ACC112 (cell line): ENCODE results near the gene DLK2.

Source experiments
- H2AFZ ChIP-seq: fragments of 200-600 bp; sonication (generic); one replicate; pipeline ENCODE4 v1.6.0; 2017; ENCODE audit warnings: antibody characterized with exemption, low read length; ENCODE audit not compliant: unreplicated experiment
- H3K27ac ChIP-seq: fragments of 200-600 bp; sonication (generic); 2 replicates; pipeline ENCODE4 v1.5.1; 2014; ENCODE audit warnings: low read depth, mild to moderate bottlenecking, antibody characterized with exemption, low read length, moderate library complexity
- H3K27me3 ChIP-seq: fragments of 200-600 bp; sonication (generic); 2 replicates; pipeline ENCODE4 v1.6.1; 2014; ENCODE audit warnings: mild to moderate bottlenecking, antibody characterized with exemption, low read length, moderate library complexity, mixed read lengths; ENCODE audit not compliant: insufficient read depth
- H3K36me3 ChIP-seq: fragments of 200-600 bp; sonication (generic); 2 replicates; pipeline ENCODE4 v1.6.1; 2016; ENCODE audit warnings: mild to moderate bottlenecking, antibody characterized with exemption, low read length, moderate library complexity, mixed read lengths; ENCODE audit not compliant: insufficient read depth
- H3K4me1 ChIP-seq: fragments of 200-600 bp; sonication (generic); one replicate; pipeline ENCODE4 v1.6.1; 2016; ENCODE audit warnings: low read length, mixed read lengths; ENCODE audit not compliant: insufficient read depth, unreplicated experiment, control insufficient read depth
- H3K4me3 ChIP-seq: fragments of 200-600 bp; sonication (generic); 2 replicates; pipeline ENCODE4 v1.5.1; 2014; ENCODE audit warnings: mild to moderate bottlenecking, low read depth, low read length
- H3K79me2 ChIP-seq: fragments of 200-600 bp; sonication (generic); one replicate; pipeline ENCODE4 v1.6.0; 2016; ENCODE audit warnings: low read length; ENCODE audit not compliant: control insufficient read depth, unreplicated experiment, insufficient read depth

The DLK2 gene

GRCh38 chr6:43407296-43407695, 48.1 kb downstream of the DLK2 start:
- Histone ChIP-seq H3K27me3 (peaks cover 26% of the 10 kb centered on the region), H3K4me1 (no peaks in the 10 kb centered on the region), H3K36me3 (no peaks in the 10 kb centered on the region), H2AFZ (no peak overlapping the region), H3K79me2 (no peaks in the 10 kb centered on the region), H3K27ac (no peak overlapping the region), H3K4me3 (no peak overlapping the region)

- Histone ChIP-seq H3K4me1 (no peaks in the 10 kb centered on the region), H3K27ac (no peak overlapping the region), H2AFZ (no peak overlapping the region), H3K36me3 (no peaks in the 10 kb centered on the region), H3K79me2 (no peaks in the 10 kb centered on the region), H3K4me3 (no peak overlapping the region), H3K27me3 (peaks cover 23% of the 10 kb centered on the region)
Observed at GRCh38 chr6:43405354-43405753, 50.0 kb downstream of the DLK2 start.

GRCh38 chr6:43402820-43403219, 52.5 kb downstream of the DLK2 start:
- no peaks in the 10 kb centered on the region for H3K36me3 ChIP-seq
- H3K79me2 ChIP-seq, result no peaks in the 10 kb centered on the region
- no peaks in the 10 kb centered on the region for H3K4me1 ChIP-seq
- H3K4me3 ChIP-seq, result no peak overlapping the region
- H2AFZ ChIP-seq, result no peak overlapping the region
- H3K27me3 ChIP-seq, result peaks cover 16% of the 10 kb centered on the region
- no peak overlapping the region for H3K27ac ChIP-seq

- Histone ChIP-seq H3K27me3 (peaks cover 16% of the 10 kb centered on the region), H3K4me1 (no peaks in the 10 kb centered on the region), H2AFZ (no peak overlapping the region), H3K79me2 (no peaks in the 10 kb centered on the region), H3K36me3 (no peaks in the 10 kb centered on the region), H3K4me3 (no peak overlapping the region), H3K27ac (no peak overlapping the region)
Observed at GRCh38 chr6:43401730-43402129, 53.6 kb downstream of the DLK2 start.
